GM12878 (cell line): ENCODE measurements around the gene CAPNS1. TPM values are rescaled to one million over a fixed set of nuclear protein-coding genes. Genes with fewer than 3 reads are reported as not detected.
A peak's percentile ranks its signal among the peaks of the same experiment; 100 is the strongest.

Experiments used
- ATF2 ChIP-seq: IDR thresholded peaks from 2 replicates; pipeline ENCODE4 v1.6.1; 2012; ENCODE audit warnings: low read length, inconsistent platforms
- BCL11A ChIP-seq: IDR thresholded peaks from 2 replicates; pipeline ENCODE4 v1.6.1; 2011; ENCODE audit warnings: low read depth, low read length
- CEBPB ChIP-seq, 2 experiments: fragments of 150-350 bp in 1 of 2; IDR thresholded peaks; 2 replicates each; pipeline ENCODE4 v1.6.1; 2012 to 2014; ENCODE audit warnings: low read depth in 2 of 2, low read length in 2 of 2, borderline replicate concordance in 1 of 2, inconsistent platforms in 1 of 2
- CHD2 ChIP-seq: IDR thresholded peaks from 2 replicates; pipeline ENCODE4 v1.6.1; 2011; ENCODE audit warnings: low read depth, low read length, improper control_type of control experiment, borderline replicate concordance
- GABPA ChIP-seq: IDR thresholded peaks from 2 replicates; pipeline ENCODE4 v1.6.1; 2014; ENCODE audit warnings: antibody characterized with exemption, low read depth, mild to moderate bottlenecking, inconsistent platforms
- HCFC1 ChIP-seq: fragments of 150-350 bp; IDR thresholded peaks from 2 replicates; pipeline ENCODE4 v1.6.1; 2014; ENCODE audit warnings: low read length
- HDAC6 ChIP-seq: fragments of 200-600 bp; sonication (generic); IDR thresholded peaks from one replicate; pipeline ENCODE4 v1.8.0; 2017; ENCODE audit warnings: antibody characterized with exemption; ENCODE audit not compliant: unreplicated experiment
- HDGF ChIP-seq: fragments of 450-650 bp; IDR thresholded peaks from 2 replicates; pipeline ENCODE4 v1.6.1; 2016; ENCODE audit warnings: antibody characterized with exemption
- IKZF1 ChIP-seq: fragments of 450-650 bp; conservative IDR thresholded peaks from 2 replicates; pipeline ENCODE4 v1.6.1; 2017; ENCODE audit warnings: antibody characterized with exemption, mild to moderate bottlenecking
- MEF2B ChIP-seq: fragments of 450-650 bp; IDR thresholded peaks from 2 replicates; pipeline ENCODE4 v1.6.1; 2018; ENCODE audit warnings: mild to moderate bottlenecking, moderate library complexity; ENCODE audit not compliant: partially characterized antibody, poor library complexity, severe bottlenecking
- MYC ChIP-seq: IDR thresholded peaks from 2 replicates; pipeline ENCODE4 v1.6.1; 2011; ENCODE audit warnings: mild to moderate bottlenecking, low read length, moderate library complexity, inconsistent platforms; ENCODE audit not compliant: insufficient read depth, insufficient replicate concordance, insufficient read length, severe bottlenecking
- NBN ChIP-seq: fragments of 450-650 bp; IDR thresholded peaks from 2 replicates; pipeline ENCODE4 v1.6.1; 2016
- NFIC ChIP-seq: IDR thresholded peaks from 2 replicates; pipeline ENCODE4 v1.6.1; 2012; ENCODE audit warnings: low read depth, mild to moderate bottlenecking, inconsistent platforms, low read length, moderate library complexity
- NRF1 ChIP-seq: conservative IDR thresholded peaks from 2 replicates; pipeline ENCODE4 v1.6.1; 2011; ENCODE audit warnings: mild to moderate bottlenecking, low read depth, low read length, improper control_type of control experiment
- PAX5 ChIP-seq: IDR thresholded peaks from 2 replicates; pipeline ENCODE4 v1.6.1; 2011; ENCODE audit warnings: low read depth, low read length, borderline replicate concordance
- PML ChIP-seq: IDR thresholded peaks from 2 replicates; pipeline ENCODE4 v1.6.1; 2012; ENCODE audit warnings: low read length, inconsistent platforms
- RAD21 ChIP-seq: IDR thresholded peaks from 2 replicates; pipeline ENCODE4 v1.6.1; 2011; ENCODE audit warnings: mild to moderate bottlenecking, low read depth, low read length, moderate library complexity; ENCODE audit not compliant: insufficient read depth
- RB1 ChIP-seq: fragments of 450-650 bp; formaldehyde crosslinking; IDR thresholded peaks from 2 replicates; pipeline ENCODE4 v1.6.1; 2017; ENCODE audit warnings: mild to moderate bottlenecking, borderline replicate concordance
- RBBP5 ChIP-seq: fragments of 200-600 bp; sonication (generic); conservative IDR thresholded peaks from 2 replicates; pipeline ENCODE4 v1.6.1; 2016
- RELA ChIP-seq: fragments of 450-650 bp; IDR thresholded peaks from 2 replicates; pipeline ENCODE4 v1.8.0; 2014; ENCODE audit warnings: borderline replicate concordance; ENCODE audit not compliant: partially characterized antibody
- SIN3A ChIP-seq: IDR thresholded peaks from 2 replicates; pipeline ENCODE4 v1.6.1; 2012; ENCODE audit warnings: low read depth, low read length, improper control_type of control experiment
- SMAD1 ChIP-seq: fragments of 450-650 bp; IDR thresholded peaks from 2 replicates; pipeline ENCODE4 v1.6.1; 2018; ENCODE audit warnings: mild to moderate bottlenecking, low read depth; ENCODE audit not compliant: partially characterized antibody
- STAT1 ChIP-seq: fragments of 450-650 bp; conservative IDR thresholded peaks from 2 replicates; pipeline ENCODE4 v1.6.1; 2014; ENCODE audit warnings: antibody characterized with exemption, mild to moderate bottlenecking
- YBX1 ChIP-seq: fragments of 450-650 bp; IDR thresholded peaks from 2 replicates; pipeline ENCODE4 v1.6.1; 2016; ENCODE audit warnings: antibody characterized with exemption
- YY1 ChIP-seq: IDR thresholded peaks from 2 replicates; pipeline ENCODE4 v1.6.1; 2011; ENCODE audit warnings: low read depth, mild to moderate bottlenecking, low read length
- ZBTB40 ChIP-seq: fragments of 450-650 bp; IDR thresholded peaks from 2 replicates; pipeline ENCODE4 v1.6.1; 2016; ENCODE audit warnings: mild to moderate bottlenecking, moderate library complexity, borderline replicate concordance
- ZNF24 ChIP-seq: fragments of 450-650 bp; IDR thresholded peaks from 2 replicates; pipeline ENCODE4 v1.6.1; 2017; ENCODE audit warnings: antibody characterized with exemption, mild to moderate bottlenecking
- polyA plus RNA-seq, 11 experiments: library from polyadenylated mRNA; depleted of rRNA in 4 of 11; unstranded in 6 of 11; stranded (reverse) in 5 of 11; fragments of >200 nt; fragmentation: Nextera tagmentation in 4 of 11; fragmentation: Illumina TruSeq in 1 of 11; extraction: Ambion mirVana in 4 of 11; extraction: Trizol in 1 of 11; gene quantifications; 1 replicate in 1 of 11; 2 replicates in 10 of 11; pipeline versions ENCODE4 v1.2.1 to v1.2.3, GENCODE V29; 2011 to 2016; ENCODE audit warnings: inconsistent platforms in 2 of 11, missing spikeins in 2 of 11, low read depth in 1 of 11
- total RNA-seq, 4 experiments: library from RNA; depleted of rRNA in 3 of 4; stranded (reverse); fragments of >200 nt in 3 of 4; fragmentation: Illumina TruSeq in 1 of 4; extraction: Trizol in 1 of 4; gene quantifications; 2 replicates each; pipeline versions ENCODE4 v1.2.1 to v1.2.3, GENCODE V29; 2013 to 2021

Gene CAPNS1
- total and polyA plus RNA-seq, 10 of the 15 experiments (the other 5 are each of a cell fraction or from before 2014, with no cell fraction given): 96.9 to 562 (median 245) TPM

GRCh38 chr19:36139473-36140303 lies at the start of gene CAPNS1 (continued):
- TF ChIP-seq GABPA: no peak
- TF ChIP-seq ZBTB40: no peak; the same call in 1 of the 2 replicates
- TF ChIP-seq RELA: peak; percentile 66
- TF ChIP-seq RAD21: no peak
- peak; percentile 28 for TF ChIP-seq MYC
- TF ChIP-seq HDGF: no peak
- peak; percentile 53 for TF ChIP-seq YY1
- TF ChIP-seq NBN: no peak; the same call in none of the 2 replicates
- no peak for TF ChIP-seq ATF2
- peak; percentile 59 for TF ChIP-seq HCFC1
- peak; percentile 82; the same call in 1 of the 2 replicates for TF ChIP-seq PAX5
- TF ChIP-seq RB1: 0 out of 2 replicates have a peak, but pooled peaks have one; percentile 74
- TF ChIP-seq STAT1: 0 out of 2 replicates have a peak, but pooled peaks have one; percentile 25
- peak; percentile 6; the same call in 1 of the 2 replicates for TF ChIP-seq ZNF24
- no peak for TF ChIP-seq YBX1
- peak; percentile 95 for TF ChIP-seq IKZF1
- TF ChIP-seq CEBPB (IDR thresholded peaks at IDR 0.05; ENCODE audit: borderline replicate concordance in 1 of 2, low read depth in 2 of 2, low read length in 2 of 2): no peak
- TF ChIP-seq PML: peak; percentile 56; the same call in 1 of the 2 replicates
- TF ChIP-seq HDAC6: no peak
- TF ChIP-seq BCL11A: no peak; the same call in 1 of the 2 replicates
- TF ChIP-seq SIN3A: no peak; the same call in 1 of the 2 replicates
- TF ChIP-seq SMAD1: no peak
- peak; percentile 54 for TF ChIP-seq MEF2B
- no peak for TF ChIP-seq RBBP5
- TF ChIP-seq CHD2: 0 out of 2 replicates have a peak, but pooled peaks have one; percentile 29
- TF ChIP-seq NRF1: peak; percentile 77
- no peak for TF ChIP-seq NFIC
